Naive thymus-derived CD4-positive, alpha-beta T cell (primary cell): ENCODE data around the gene FGFR3. TPM values are rescaled to one million over a fixed set of nuclear protein-coding genes. Genes with fewer than 3 reads are reported as not detected.
A peak's percentile ranks its signal among the peaks of the same experiment; 100 is the strongest.

Experiments used
- ATAC-seq: fragments of 150-1000 bp; cut with Tn5 transposase; 2 replicates; pipeline ENCODE4 v1.10.0; 2021; ENCODE audit warnings: mild to moderate bottlenecking, moderate library complexity
- CTCF ChIA-PET: fragments of 350-600 bp; sonication (Branson Sonifier 250); formaldehyde crosslinking; loops from one replicate; lab custom pipeline; 2021; ENCODE audit warnings: antibody characterized with exemption; lab: Charles Lee
- POLR2A ChIA-PET: fragments of 350-600 bp; sonication (Branson Sonifier 250); formaldehyde crosslinking; loops from one replicate; lab custom pipeline; 2021; ENCODE audit warnings: antibody characterized with exemption, inconsistent platforms; lab: Charles Lee
- DNase-seq, 9 donors: peaks; one replicate each; pipeline versions ENCODE4 v3.0.0 to v3.0.0-alpha.2; 2020 to 2022; ENCODE audit warnings: mixed read lengths in 1 of 9
- H3K27ac ChIP-seq: one replicate; pipeline ENCODE4 v1.7.0; 2013; ENCODE audit warnings: mild to moderate bottlenecking, low read depth, low read length, moderate library complexity
- H3K27me3 ChIP-seq, 2 donors: one replicate each; pipeline ENCODE4 v1.7.0; 2013; ENCODE audit warnings: low read length in 2 of 2, mild to moderate bottlenecking in 2 of 2, moderate library complexity in 2 of 2; ENCODE audit not compliant: control insufficient read depth in 2 of 2, insufficient read depth in 2 of 2
- H3K36me3 ChIP-seq, 3 experiments: 1 replicate in 2 of 3; 2 replicates in 1 of 3; pipeline ENCODE4 v1.7.0; 2013; ENCODE audit warnings: low read length in 3 of 3, mild to moderate bottlenecking in 3 of 3, moderate library complexity in 1 of 3; ENCODE audit not compliant: insufficient read depth in 3 of 3, control insufficient read depth in 2 of 3
- H3K4me1 ChIP-seq, 2 donors: one replicate each; pipeline ENCODE4 v1.7.0; 2013; ENCODE audit warnings: low read length in 2 of 2, mild to moderate bottlenecking in 2 of 2, moderate library complexity in 1 of 2; ENCODE audit not compliant: control insufficient read depth in 2 of 2, insufficient read depth in 2 of 2
- H3K4me3 ChIP-seq: 2 replicates; pipeline ENCODE4 v1.7.0; 2013; ENCODE audit warnings: mild to moderate bottlenecking, low read length
- H3K9me3 ChIP-seq, 3 experiments: 1 replicate in 2 of 3; 2 replicates in 1 of 3; pipeline ENCODE4 v1.7.0; 2013; ENCODE audit warnings: low read length in 3 of 3; ENCODE audit not compliant: control insufficient read depth in 2 of 3
- H3K27ac Mint-ChIP-seq, 9 donors: one replicate each; pipeline ENCODE4 v1.8.0; 2020 to 2022; ENCODE audit warnings: mixed read lengths in 9 of 9, mild to moderate bottlenecking in 8 of 9, moderate library complexity in 5 of 9, inconsistent platforms in 2 of 9
- H3K27me3 Mint-ChIP-seq, 5 donors: one replicate each; pipeline ENCODE4 v1.8.0; 2021 to 2022; ENCODE audit warnings: mixed read lengths in 5 of 5, mild to moderate bottlenecking in 1 of 5
- H3K36me3 Mint-ChIP-seq, 5 donors: one replicate each; pipeline ENCODE4 v1.8.0; 2020 to 2022; ENCODE audit warnings: mixed read lengths in 5 of 5, mild to moderate bottlenecking in 3 of 5, inconsistent platforms in 1 of 5
- H3K4me1 Mint-ChIP-seq, 7 donors: one replicate each; pipeline ENCODE4 v1.8.0; 2020 to 2022; ENCODE audit warnings: mixed read lengths in 7 of 7, mild to moderate bottlenecking in 3 of 7, inconsistent platforms in 1 of 7
- H3K4me3 Mint-ChIP-seq, 10 donors: one replicate each; pipeline ENCODE4 v1.8.0; 2020 to 2022; ENCODE audit warnings: mild to moderate bottlenecking in 10 of 10, mixed read lengths in 10 of 10, moderate library complexity in 6 of 10, inconsistent platforms in 2 of 10
- H3K9me3 Mint-ChIP-seq, 11 donors: one replicate each; pipeline ENCODE4 v1.8.0; 2020 to 2022; ENCODE audit warnings: mixed read lengths in 11 of 11, mild to moderate bottlenecking in 4 of 11, inconsistent platforms in 1 of 11, moderate library complexity in 1 of 11
- intact Hi-C, 2 donors: fragments of 100-400 bp; cut with micrococcal nuclease; formaldehyde crosslinking; loops; one replicate each; pipeline ENCODE4 v1.15.1; 2023
- polyA plus RNA-seq, 2 donors: library from polyadenylated mRNA; unstranded; fragments of 300-500 nt; fragmentation: Illumina TruSeq; gene quantifications; one replicate each; pipeline ENCODE4 v1.2.3, GENCODE V29; 2021
- total RNA-seq, 6 experiments: library from RNA in 5 of 6; stranded (reverse) in 5 of 6; gene quantifications; 1 replicate in 5 of 6; 2 replicates in 1 of 6; pipeline ENCODE4 v1.2.3 and lab custom pipeline; 2021 to 2026

The FGFR3 gene
- total and polyA plus RNA-seq, 7 experiments from 2014 or later = 1.0 TPM; not detected in 6

DNA sequence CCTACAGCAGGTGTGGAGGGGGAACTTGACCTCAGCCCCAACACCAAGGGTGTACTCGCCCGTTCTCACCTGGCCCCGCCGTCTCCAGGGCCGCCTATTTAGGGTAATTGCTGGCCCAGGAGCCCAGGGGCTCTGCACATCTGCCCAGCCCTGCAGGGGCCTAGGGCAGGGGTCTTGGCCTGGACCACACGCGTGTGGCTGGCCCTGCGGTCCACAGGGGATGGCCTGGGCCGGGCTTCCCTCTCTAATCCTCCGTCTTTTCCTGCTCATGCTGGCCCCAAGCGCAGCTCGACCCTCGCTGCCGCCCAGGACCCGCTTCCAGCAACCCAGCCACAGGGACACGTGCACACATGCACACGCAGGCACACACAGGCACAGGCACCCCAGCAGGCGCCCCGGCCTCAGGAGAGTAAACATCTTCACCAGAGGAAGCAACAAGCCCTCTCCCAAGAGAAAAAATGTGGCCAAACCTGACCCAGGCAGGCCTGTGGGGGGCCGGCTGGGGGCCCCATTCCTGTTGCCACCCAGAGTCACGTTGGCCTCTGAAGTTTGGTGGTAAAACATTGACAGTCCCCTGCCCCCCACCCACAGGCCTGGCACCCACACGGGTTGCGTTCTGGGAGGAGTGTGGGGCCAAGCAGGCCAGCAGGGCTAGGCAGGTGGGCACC, 24.6 kb upstream of the FGFR3 start:
- Mint-ChIP-seq H3K4me1 (peaks cover 0 to 9% (median 0%) of the 10 kb centered on the region in 7 donors), H3K27ac (no peak overlapping the region), H3K27me3 (peaks cover 4 to 29% (median 10%) of the 10 kb centered on the region in 5 donors), H3K4me3 (peak overlapping the region in 9 of 10 donors; percentile 39 to 82 (median 73)), H3K36me3 (no peaks in the 10 kb centered on the region), H3K9me3 (no peaks in the 10 kb centered on the region)
- CTCF ChIA-PET = no interaction called here
- no peaks in the 10 kb centered on the region for H3K4me1 ChIP-seq
- intact Hi-C loops = no loop called here
- no peak overlapping the region for H3K4me3 ChIP-seq
- DNase-seq (no peak), ATAC-seq (no peak)
- H3K27me3 ChIP-seq = no peaks in the 10 kb centered on the region
- H3K36me3 ChIP-seq = no peaks in the 10 kb centered on the region
- no peak overlapping the region for H3K27ac ChIP-seq
- H3K9me3 ChIP-seq = no peaks in the 10 kb centered on the region
- POLR2A ChIA-PET = no interaction called here

DNA sequence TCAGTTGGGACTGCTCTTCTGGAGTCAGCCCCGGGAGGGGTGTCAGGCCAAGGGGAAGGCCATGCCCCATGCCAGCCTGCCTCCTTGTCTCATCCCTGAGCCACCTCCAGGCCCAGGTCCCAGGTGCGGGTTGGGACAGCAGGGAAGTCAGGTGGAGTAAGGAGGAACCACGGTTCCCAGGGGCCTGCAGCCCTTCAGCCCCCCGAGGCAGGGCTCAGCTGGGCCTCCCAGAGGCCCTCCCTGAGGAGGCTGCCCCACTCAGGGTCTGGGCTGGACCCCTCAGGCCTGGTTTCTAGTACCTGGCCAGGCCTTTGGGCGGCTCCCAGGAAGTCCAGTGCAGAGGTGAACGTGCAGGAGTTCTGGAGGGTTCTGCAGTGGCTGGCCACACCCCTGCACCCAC, 23.4 kb upstream of the FGFR3 start:
- H3K36me3 ChIP-seq = no peaks in the 10 kb centered on the region
- Mint-ChIP-seq H3K9me3 (no peaks in the 10 kb centered on the region), H3K27ac (no peak overlapping the region), H3K4me3 (no peak overlapping the region), H3K36me3 (no peaks in the 10 kb centered on the region), H3K27me3 (peaks cover 4 to 21% (median 9%) of the 10 kb centered on the region in 5 donors), H3K4me1 (peaks cover 0 to 9% (median 0%) of the 10 kb centered on the region in 7 donors)
- no peaks in the 10 kb centered on the region for H3K9me3 ChIP-seq
- ChIA-PET CTCF (no interaction called here), POLR2A (no interaction called here)
- H3K4me3 ChIP-seq = no peak overlapping the region
- DNase-seq = no peak
- no peak for ATAC-seq
- no peaks in the 10 kb centered on the region for H3K27me3 ChIP-seq
- no peak overlapping the region for H3K27ac ChIP-seq
- no peaks in the 10 kb centered on the region for H3K4me1 ChIP-seq
- intact Hi-C loops = no loop called here

DNA sequence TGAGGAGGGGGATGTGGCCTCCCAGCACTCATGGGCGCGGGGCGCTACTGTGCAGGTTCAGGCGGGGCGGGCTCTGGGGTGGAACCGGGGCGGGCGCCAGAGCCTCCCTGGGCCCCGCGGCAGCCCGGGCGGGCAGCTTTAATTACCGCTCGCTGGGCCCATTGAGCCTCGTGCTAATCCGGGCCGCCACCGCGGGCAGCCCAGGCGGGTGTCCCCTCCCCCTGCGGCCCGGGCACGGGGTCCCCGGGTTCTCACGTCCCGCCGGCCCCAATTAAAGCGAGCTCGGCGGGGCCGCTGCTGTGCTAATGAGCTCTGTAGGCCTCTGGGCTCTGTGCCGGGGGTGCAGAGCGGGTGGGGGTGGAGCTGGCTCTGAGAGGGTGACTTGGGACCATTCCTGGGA, 22.8 kb upstream of the FGFR3 start:
- Mint-ChIP-seq H3K36me3 (no peaks in the 10 kb centered on the region), H3K4me3 (peak overlapping the region in 1 of 10 donors; percentile 23), H3K9me3 (no peaks in the 10 kb centered on the region), H3K4me1 (peaks cover 0 to 9% (median 0%) of the 10 kb centered on the region in 7 donors), H3K27me3 (peaks cover 3 to 15% (median 9%) of the 10 kb centered on the region in 5 donors), H3K27ac (no peak overlapping the region)
- DNase-seq (no peak), ATAC-seq (no peak)
- POLR2A ChIA-PET = no interaction called here
- H3K9me3 ChIP-seq = no peaks in the 10 kb centered on the region
- no peaks in the 10 kb centered on the region for H3K27me3 ChIP-seq
- intact Hi-C loops = no loop called here
- H3K36me3 ChIP-seq = no peaks in the 10 kb centered on the region
- no peak overlapping the region for H3K4me3 ChIP-seq
- no peaks in the 10 kb centered on the region for H3K4me1 ChIP-seq
- no peak overlapping the region for H3K27ac ChIP-seq
- CTCF ChIA-PET = no interaction called here

DNA sequence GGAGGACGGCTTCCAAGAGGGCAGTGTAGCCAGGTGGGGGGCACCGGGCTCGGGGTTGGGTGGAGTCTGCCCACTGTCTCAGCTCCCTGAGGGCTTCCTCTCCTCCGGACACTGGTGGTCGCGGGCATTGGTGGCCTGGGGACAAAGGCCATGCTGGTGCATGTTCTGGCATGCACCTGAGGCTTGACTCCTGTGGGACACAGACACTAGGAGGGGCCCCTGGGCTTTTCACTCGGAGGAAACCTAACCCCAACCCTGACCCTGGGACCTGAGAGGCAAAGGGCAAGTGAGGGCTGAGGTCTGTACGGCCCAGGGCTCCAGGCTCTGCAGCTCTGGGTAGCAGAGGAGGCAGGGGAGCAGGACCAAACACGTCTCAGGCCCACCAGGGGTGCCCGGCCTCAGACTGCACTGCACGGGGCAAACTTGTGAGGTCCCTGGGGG, 22.3 kb upstream of the FGFR3 start:
- no peaks in the 10 kb centered on the region for H3K27me3 ChIP-seq
- no peak for DNase-seq
- H3K36me3 Mint-ChIP-seq = no peaks in the 10 kb centered on the region
- intact Hi-C loops = no loop called here
- H3K4me1 Mint-ChIP-seq = peaks cover 0 to 7% (median 0%) of the 10 kb centered on the region in 7 donors
- H3K27ac Mint-ChIP-seq = no peak overlapping the region
- no peak overlapping the region for H3K27ac ChIP-seq
- ChIA-PET CTCF (no interaction called here), POLR2A (no interaction called here)
- H3K4me3 Mint-ChIP-seq = peak overlapping the region in 1 of 10 donors; percentile 23
- no peaks in the 10 kb centered on the region for H3K36me3 ChIP-seq
- no peak overlapping the region for H3K4me3 ChIP-seq
- no peaks in the 10 kb centered on the region for H3K9me3 Mint-ChIP-seq
- ATAC-seq = no peak
- H3K4me1 ChIP-seq = no peaks in the 10 kb centered on the region
- peaks cover 0 to 10% (median 4%) of the 10 kb centered on the region in 5 donors for H3K27me3 Mint-ChIP-seq
- no peaks in the 10 kb centered on the region for H3K9me3 ChIP-seq

DNA sequence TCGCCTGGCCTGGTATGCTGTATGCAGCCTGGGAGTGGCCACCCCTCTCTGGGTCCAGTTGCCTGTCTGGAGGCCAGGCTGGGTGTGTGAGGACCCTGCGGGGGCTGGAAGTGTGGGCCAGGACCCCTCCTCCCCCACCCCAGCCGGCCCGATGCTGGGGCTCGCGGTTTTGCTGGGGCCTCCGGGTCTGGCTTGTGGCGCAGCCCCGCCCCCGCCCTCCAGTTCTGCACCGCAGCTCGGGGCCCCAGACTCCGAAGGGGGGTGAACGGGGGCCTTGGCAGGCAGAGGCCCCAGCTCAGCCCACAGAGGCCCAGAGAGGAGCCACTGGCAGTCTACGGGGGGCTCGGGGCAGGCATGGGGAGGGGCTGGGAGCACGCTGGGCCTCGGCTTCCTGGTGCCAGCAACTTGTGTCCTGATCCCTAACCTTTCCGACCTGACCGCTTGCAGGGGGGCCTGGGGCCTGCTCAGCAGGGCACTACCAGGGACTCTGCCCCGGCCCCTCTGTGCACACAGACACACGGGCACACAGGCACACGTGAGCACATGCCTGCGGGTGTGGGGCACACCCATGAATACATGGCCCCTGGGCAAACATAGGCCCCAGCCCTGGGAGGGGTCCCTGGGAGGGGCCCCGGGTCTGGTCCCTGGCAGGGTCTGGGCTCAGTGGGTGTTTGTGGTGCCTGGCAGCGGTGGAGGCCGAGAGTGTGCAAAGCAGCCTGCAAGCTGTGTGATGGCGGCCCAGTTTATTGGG, 21.4 kb upstream of the FGFR3 start:
- no peaks in the 10 kb centered on the region for H3K9me3 ChIP-seq
- Mint-ChIP-seq H3K9me3 (no peaks in the 10 kb centered on the region), H3K4me1 (peaks cover 0 to 7% (median 0%) of the 10 kb centered on the region in 7 donors), H3K27ac (no peak overlapping the region), H3K27me3 (peaks cover 0 to 10% (median 4%) of the 10 kb centered on the region in 5 donors), H3K4me3 (no peak overlapping the region), H3K36me3 (no peaks in the 10 kb centered on the region)
- no peak overlapping the region for H3K4me3 ChIP-seq
- no peak overlapping the region for H3K27ac ChIP-seq
- DNase-seq (no peak), ATAC-seq (peak; percentile 22)
- POLR2A ChIA-PET = no interaction called here
- H3K4me1 ChIP-seq = no peaks in the 10 kb centered on the region
- H3K36me3 ChIP-seq = no peaks in the 10 kb centered on the region
- H3K27me3 ChIP-seq = no peaks in the 10 kb centered on the region
- CTCF ChIA-PET = no interaction called here
- intact Hi-C loops = no loop called here

DNA sequence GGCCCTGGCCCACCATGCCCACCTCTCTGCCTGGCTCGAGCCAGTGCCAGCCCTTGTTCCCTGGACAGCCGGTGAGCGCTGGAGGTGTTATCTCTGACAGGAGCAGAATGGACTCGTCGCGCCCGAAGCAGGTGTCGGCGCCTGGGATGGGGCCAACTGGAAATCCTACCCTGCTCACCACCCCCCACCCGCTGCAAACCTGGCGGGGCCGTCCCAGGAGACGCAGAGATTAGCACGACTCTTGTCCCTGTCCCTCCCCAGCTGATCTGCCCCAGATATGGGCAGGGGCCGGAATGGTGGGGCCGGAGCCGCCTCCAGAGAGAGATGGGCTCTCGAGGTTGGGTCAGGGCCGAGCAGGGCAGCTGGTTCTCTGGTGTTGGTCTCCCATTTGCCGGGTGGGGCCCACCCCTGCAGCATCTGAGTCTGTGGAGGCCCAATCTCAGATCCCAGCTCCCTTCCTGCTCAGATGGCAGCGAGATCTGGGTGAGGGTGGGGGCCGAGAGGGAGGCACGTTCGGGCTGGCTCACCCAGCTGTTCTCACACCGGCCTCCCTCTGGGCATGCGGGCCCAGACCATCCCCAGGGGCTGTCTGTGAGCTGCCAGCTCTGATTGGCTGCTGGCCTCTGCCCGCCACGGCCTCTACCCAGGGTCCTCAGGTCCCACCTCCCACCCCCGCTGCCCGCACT, 20.1 kb upstream of the FGFR3 start:
- Mint-ChIP-seq H3K4me3 (no peak overlapping the region), H3K4me1 (peaks cover 0 to 5% (median 0%) of the 10 kb centered on the region in 7 donors), H3K9me3 (no peaks in the 10 kb centered on the region), H3K36me3 (no peaks in the 10 kb centered on the region), H3K27me3 (peaks cover 0 to 8% (median 4%) of the 10 kb centered on the region in 5 donors), H3K27ac (no peak overlapping the region)
- intact Hi-C loops = no loop called here
- POLR2A ChIA-PET = no interaction called here
- no peak for DNase-seq
- Histone ChIP-seq H3K4me3 (no peak overlapping the region), H3K4me1 (no peaks in the 10 kb centered on the region), H3K27ac (no peak overlapping the region), H3K36me3 (no peaks in the 10 kb centered on the region), H3K9me3 (no peaks in the 10 kb centered on the region), H3K27me3 (no peaks in the 10 kb centered on the region)
- CTCF ChIA-PET = no interaction called here
- no peak for ATAC-seq
